PC-3 (cell line): ENCODE measurements around the gene CFAP97D2. TPM values are rescaled to one million over a fixed set of nuclear protein-coding genes. Genes with fewer than 3 reads are reported as not detected.
"Not testable (repeated sequence)": the region's sequence is repeated elsewhere in the genome, so short reads cannot be mapped to it uniquely, and the experiment has no call there.

Source experiments
- ATAC-seq: fragments of 200-7000 bp; cut with Tn5 transposase; 2 replicates; pipeline ENCODE4 v1.9.1; 2020; ENCODE audit warnings: mild to moderate bottlenecking, moderate library complexity
- BruUV-seq: library from RNA; stranded (reverse); fragments of 400-500 nt; replicated peaks from 2 replicates; lab custom pipeline; 2021; lab: Mats Ljungman, UMichigan
- CTCF ChIA-PET: fragments of 300-600 bp; sonication (Branson Sonifier 250); formaldehyde crosslinking; loops from one replicate; lab custom pipeline; 2022; ENCODE audit warnings: antibody characterized with exemption; lab: Charles Lee
- POLR2A ChIA-PET: fragments of 300-600 bp; sonication (Branson Sonifier 250); formaldehyde crosslinking; loops from one replicate; lab custom pipeline; 2022; ENCODE audit warnings: antibody characterized with exemption; ENCODE audit not compliant: unreplicated experiment; lab: Charles Lee
- DNase-seq: peaks from one replicate; pipeline ENCODE4 v3.0.0-alpha.2; 2015
- H2AFZ ChIP-seq: fragments of 300-600 bp; sonication (generic); 2 replicates; pipeline ENCODE4 v1.6.0; 2016; ENCODE audit warnings: antibody characterized with exemption, low read length
- H3F3A ChIP-seq: fragments of 300-600 bp; sonication (generic); one replicate; pipeline ENCODE4 v1.6.0; 2017; ENCODE audit warnings: antibody characterized with exemption, low read length, control low read depth, mild to moderate bottlenecking; ENCODE audit not compliant: unreplicated experiment
- H3K27ac ChIP-seq: fragments of 300-600 bp; sonication (generic); 2 replicates; pipeline ENCODE4 v1.5.1; 2016; ENCODE audit warnings: mild to moderate bottlenecking, low read length
- H3K27me3 ChIP-seq: fragments of 300-600 bp; sonication (generic); 2 replicates; pipeline ENCODE4 v1.6.1; 2016; ENCODE audit warnings: low read length, mixed read lengths
- H3K36me3 ChIP-seq: fragments of 300-600 bp; sonication (generic); 2 replicates; pipeline ENCODE4 v1.6.1; 2016; ENCODE audit warnings: low read depth, mixed run types, low read length, mixed read lengths
- H3K4me1 ChIP-seq: fragments of 300-600 bp; sonication (generic); 2 replicates; pipeline ENCODE4 v1.5.1; 2016; ENCODE audit warnings: low read length; ENCODE audit not compliant: insufficient read depth
- H3K4me2 ChIP-seq: fragments of 300-600 bp; sonication (generic); 2 replicates; pipeline ENCODE4 v1.6.0; 2016; ENCODE audit warnings: low read length
- H3K4me3 ChIP-seq: fragments of 300-600 bp; sonication (generic); 2 replicates; pipeline ENCODE4 v1.5.1; 2016; ENCODE audit warnings: mild to moderate bottlenecking, low read length, mixed read lengths
- H3K79me2 ChIP-seq: fragments of 300-600 bp; sonication (generic); 2 replicates; pipeline ENCODE4 v1.6.1; 2017; ENCODE audit warnings: low read length, mixed read lengths
- H3K9ac ChIP-seq: fragments of 300-600 bp; sonication (generic); 2 replicates; pipeline ENCODE4 v1.6.0; 2016; ENCODE audit warnings: mild to moderate bottlenecking, low read length
- H3K9me2 ChIP-seq: fragments of 300-600 bp; sonication (generic); replicated peaks from 2 replicates; pipeline ENCODE4 v1.6.1; 2016; ENCODE audit warnings: mixed run types, low read length, mixed read lengths
- H3K9me3 ChIP-seq: fragments of 300-600 bp; sonication (generic); 2 replicates; pipeline ENCODE4 v1.6.1; 2016; ENCODE audit warnings: low read length, mixed read lengths
- H4K20me1 ChIP-seq: fragments of 300-600 bp; sonication (generic); 2 replicates; pipeline ENCODE4 v1.6.1; 2016; ENCODE audit warnings: low read length, mixed read lengths
- CTCF ChIP-seq: fragments of 300-600 bp; sonication (generic); conservative IDR thresholded peaks from 2 replicates; pipeline ENCODE4 v1.5.1; 2017; ENCODE audit warnings: antibody characterized with exemption, low read depth, mild to moderate bottlenecking, low read length
- EZH2 ChIP-seq: fragments of 300-600 bp; sonication (generic); IDR thresholded peaks from one replicate; pipeline ENCODE4 v1.6.1; 2017; ENCODE audit warnings: antibody characterized with exemption, mild to moderate bottlenecking, low read length; ENCODE audit not compliant: unreplicated experiment
- EZH2phosphoT487 ChIP-seq: fragments of 300-600 bp; sonication (generic); IDR thresholded peaks from 2 replicates; pipeline ENCODE4 v1.6.1; 2018; ENCODE audit warnings: mild to moderate bottlenecking, antibody characterized with exemption, low read length, borderline replicate concordance
- intact Hi-C: fragments of 100-400 bp; cut with micrococcal nuclease; formaldehyde crosslinking; loops from 2 replicates; pipeline ENCODE4 v1.9.0; 2023
- total RNA-seq: library from RNA; depleted of rRNA; stranded (reverse); fragments of >200 nt; gene quantifications from 2 replicates; pipeline ENCODE4 v1.2.3, GENCODE V29; 2014

CFAP97D2 gene
- total RNA-seq, 1 experiment from 2014 or later, result not detected

- CTCF ChIA-PET, result no interaction called here
- no peaks in the 10 kb centered on the region for H3K27me3 ChIP-seq
- H3K9me3 ChIP-seq, result no peaks in the 10 kb centered on the region
- no peaks in the 10 kb centered on the region for H3K79me2 ChIP-seq
- DNase-seq, result no peak
- H3K36me3 ChIP-seq, result no peaks in the 10 kb centered on the region
- H3K9ac ChIP-seq, result no peak overlapping the region
- H3K9me2 ChIP-seq, result no peaks in the 10 kb centered on the region
- no peaks in the 10 kb centered on the region for H3K4me1 ChIP-seq
- POLR2A ChIA-PET, result no interaction called here
- no peak for TF ChIP-seq EZH2
- TF ChIP-seq CTCF, result no peak
- no peak for TF ChIP-seq EZH2phosphoT487
- no peak overlapping the region for H3K4me2 ChIP-seq
- no TSS peak for BruUV-seq
- intact Hi-C loops, result no loop called here
- H3F3A ChIP-seq, result no peaks in the 10 kb centered on the region
- H2AFZ ChIP-seq, result no peak overlapping the region
- no peaks in the 10 kb centered on the region for H4K20me1 ChIP-seq
- no peak overlapping the region for H3K27ac ChIP-seq
- ATAC-seq, result no peak
- H3K4me3 ChIP-seq, result no peak overlapping the region
Observed at GRCh38 chr13:114174529-114174961, 4.5 kb upstream of the CFAP97D2 start.

- DNase-seq, H3K9me3 ChIP-seq, BruUV-seq, H4K20me1 ChIP-seq, H3K27me3 ChIP-seq, CTCF ChIA-PET, H3K4me1 ChIP-seq, H3K4me2 ChIP-seq, ATAC-seq, POLR2A ChIA-PET, H3K36me3 ChIP-seq, H3K27ac ChIP-seq, H2AFZ ChIP-seq, H3K79me2 ChIP-seq, H3F3A ChIP-seq, H3K9ac ChIP-seq, H3K9me2 ChIP-seq, H3K4me3 ChIP-seq, intact Hi-C loops: not testable (repeated sequence)
Observed at GRCh38 chr13:114176359-114176902, 2.6 kb upstream of the CFAP97D2 start.

- POLR2A ChIA-PET, result no interaction called here
- TF ChIP-seq CTCF, result no peak
- TF ChIP-seq EZH2phosphoT487, result no peak
- CTCF ChIA-PET, result no interaction called here
Observed at GRCh38 chr13:114177245-114178010, 1.6 kb upstream of the CFAP97D2 start.

More at GRCh38 chr13:114177245-114178010, 1.6 kb upstream of the CFAP97D2 start:
- H2AFZ ChIP-seq, result no peak overlapping the region
- no peak overlapping the region for H3K4me2 ChIP-seq
- no peaks in the 10 kb centered on the region for H4K20me1 ChIP-seq
- no peaks in the 10 kb centered on the region for H3F3A ChIP-seq
- DNase-seq (no peak), ATAC-seq (0 out of 2 replicates have a peak, but pooled peaks have one; percentile 48)
- H3K27ac ChIP-seq, result no peak overlapping the region
- H3K79me2 ChIP-seq, result no peaks in the 10 kb centered on the region
- no peak overlapping the region for H3K9ac ChIP-seq
- no peaks in the 10 kb centered on the region for H3K27me3 ChIP-seq
- intact Hi-C loops, result no loop called here
- H3K9me2 ChIP-seq, result no peaks in the 10 kb centered on the region
- BruUV-seq, result no TSS peak
- H3K9me3 ChIP-seq, result no peaks in the 10 kb centered on the region
- H3K36me3 ChIP-seq, result no peaks in the 10 kb centered on the region
- no peaks in the 10 kb centered on the region for H3K4me1 ChIP-seq
- H3K4me3 ChIP-seq, result no peak overlapping the region
